HG03432 (cell line): Measurements from ENCODE around the gene SND1.

Source experiments
- ATAC-seq: cut with Tn5 transposase; IDR thresholded peaks from one replicate; pipeline ENCODE4 v1.9.1; 2021; ENCODE audit warnings: mild to moderate bottlenecking, moderate library complexity; ENCODE audit not compliant: unreplicated experiment

Gene SND1

GRCh38 chr7:127858091-127858914, 206.3 kb downstream of the SND1 start:
- ATAC-seq = no peak

- no peak for ATAC-seq
Measured at GRCh38 chr7:127858915-127859189, 206.9 kb downstream of the SND1 start.

- no peak for ATAC-seq
Measured at GRCh38 chr7:127859330-127859729, 207.3 kb downstream of the SND1 start.

- ATAC-seq = no peak
Measured at GRCh38 chr7:127862525-127862924, 210.5 kb downstream of the SND1 start.

GRCh38 chr7:127863082-127863481, 211.1 kb downstream of the SND1 start:
- ATAC-seq = no peak

- ATAC-seq = no peak
Measured at GRCh38 chr7:127865466-127865865, 213.5 kb downstream of the SND1 start.

GRCh38 chr7:127870231-127870907, 218.4 kb downstream of the SND1 start:
- ATAC-seq = peak; percentile 83

- no peak for ATAC-seq
Measured at GRCh38 chr7:127871226-127871625, 219.2 kb downstream of the SND1 start.

- peak; percentile 61 for ATAC-seq
Measured at GRCh38 chr7:127872122-127872521, 220.1 kb downstream of the SND1 start.

- no peak for ATAC-seq
Measured at GRCh38 chr7:127873151-127873550, 221.2 kb downstream of the SND1 start.

- no peak for ATAC-seq
Measured at GRCh38 chr7:127873715-127874636, 222.0 kb downstream of the SND1 start.

GRCh38 chr7:127874951-127875608, 223.1 kb downstream of the SND1 start:
- no peak for ATAC-seq

- ATAC-seq = no peak
Measured at GRCh38 chr7:127876393-127876792, 224.4 kb downstream of the SND1 start.

- no peak for ATAC-seq
Measured at GRCh38 chr7:127877951-127878350, 226.0 kb downstream of the SND1 start.

- no peak for ATAC-seq
Measured at GRCh38 chr7:127878791-127879190, 226.8 kb downstream of the SND1 start.

GRCh38 chr7:127879436-127879835, 227.4 kb downstream of the SND1 start:
- ATAC-seq = no peak

GRCh38 chr7:127879942-127880341, 227.9 kb downstream of the SND1 start:
- no peak for ATAC-seq

GRCh38 chr7:127880454-127880853, 228.5 kb downstream of the SND1 start:
- ATAC-seq = no peak

GRCh38 chr7:127881564-127881963, 229.6 kb downstream of the SND1 start:
- no peak for ATAC-seq

GRCh38 chr7:127882313-127882920, 230.4 kb downstream of the SND1 start:
- no peak for ATAC-seq
